Smooth muscle cell (in vitro differentiated cells): ENCODE data around the gene PPIF. TPM values are rescaled to one million over a fixed set of nuclear protein-coding genes. Genes with fewer than 3 reads are reported as not detected.

ENCODE experiments used
- DNase-seq: peaks from one replicate; lab custom pipeline; 2025; ENCODE audit not compliant: unreplicated experiment; lab: John Stamatoyannopoulos, UW
- H2AFZ ChIP-seq: fragments of 200-600 bp; sonication (generic); 2 replicates; pipeline ENCODE4 v1.6.0; 2016; ENCODE audit warnings: antibody characterized with exemption, low read depth, mild to moderate bottlenecking
- H3F3A ChIP-seq: fragments of 200-600 bp; sonication (generic); 2 replicates; pipeline ENCODE4 v1.6.0; 2017; ENCODE audit warnings: antibody characterized with exemption, low read depth
- H3K27ac ChIP-seq: fragments of 200-600 bp; sonication (generic); 2 replicates; pipeline ENCODE4 v1.5.1; 2016; ENCODE audit warnings: low read depth, mild to moderate bottlenecking
- H3K27me3 ChIP-seq: fragments of 200-600 bp; sonication (generic); 2 replicates; pipeline ENCODE4 v1.6.1; 2016; ENCODE audit warnings: low read depth, mild to moderate bottlenecking
- H3K36me3 ChIP-seq: fragments of 200-600 bp; sonication (generic); 2 replicates; pipeline ENCODE4 v1.5.1; 2016; ENCODE audit warnings: low read depth
- H3K4me1 ChIP-seq: fragments of 200-600 bp; sonication (generic); 2 replicates; pipeline ENCODE4 v1.5.1; 2016; ENCODE audit warnings: low read depth
- H3K4me2 ChIP-seq: fragments of 200-600 bp; sonication (generic); 2 replicates; pipeline ENCODE4 v1.6.0; 2016; ENCODE audit warnings: mild to moderate bottlenecking
- H3K4me3 ChIP-seq: fragments of 200-600 bp; sonication (generic); 2 replicates; pipeline ENCODE4 v1.5.1; 2016; ENCODE audit warnings: mild to moderate bottlenecking
- H3K79me2 ChIP-seq: fragments of 200-600 bp; sonication (generic); 2 replicates; pipeline ENCODE4 v1.6.0; 2016; ENCODE audit warnings: low read depth, mild to moderate bottlenecking
- H3K9ac ChIP-seq: fragments of 200-600 bp; sonication (generic); 2 replicates; pipeline ENCODE4 v1.6.0; 2016; ENCODE audit warnings: low read depth
- H3K9me3 ChIP-seq: fragments of 200-600 bp; sonication (generic); replicated peaks from 2 replicates; pipeline ENCODE4 v1.5.1; 2016; ENCODE audit warnings: low read depth
- H4K20me1 ChIP-seq: fragments of 200-600 bp; sonication (generic); 2 replicates; pipeline ENCODE4 v1.6.0; 2016; ENCODE audit warnings: low read depth
- CTCF ChIP-seq: fragments of 200-600 bp; sonication (generic); IDR thresholded peaks from 2 replicates; pipeline ENCODE4 v1.5.1; 2017; ENCODE audit warnings: borderline replicate concordance, mild to moderate bottlenecking, antibody characterized with exemption; ENCODE audit not compliant: insufficient read depth, poor library complexity, severe bottlenecking
- WGBS: methylation state at CpG from one replicate; pipeline ENCODE4 v1.1.7; 2016; ENCODE audit warnings: low lambda C conversion rate; 5-methylcytosine and 5-hydroxymethylcytosine counted together
- polyA plus RNA-seq: library from polyadenylated mRNA; unstranded; fragments of >200 nt; fragmentation: Nextera tagmentation; extraction: Ambion mirVana; gene quantifications from 2 replicates; pipeline ENCODE4 v1.2.1, GENCODE V29; 2016
- total RNA-seq: library from RNA; depleted of rRNA; stranded (reverse); fragments of >200 nt; gene quantifications from 2 replicates; pipeline ENCODE4 v1.2.3, GENCODE V29; 2014

The PPIF gene
- total and polyA plus RNA-seq, 2 experiments from 2014 or later: 24.3 to 29.7 TPM

GRCh38 chr10:79308016-79308415 lies 39.3 kb upstream of the PPIF start:
- Histone ChIP-seq H3K79me2 (no peaks in the 10 kb centered on the region), H3K4me2 (no peak overlapping the region), H3K27ac (no peak overlapping the region), H2AFZ (no peak overlapping the region), H3K9me3 (no peaks in the 10 kb centered on the region), H3K36me3 (peaks cover 14% of the 10 kb centered on the region), H4K20me1 (peaks cover 7% of the 10 kb centered on the region), H3K9ac (no peak overlapping the region), H3K4me3 (no peak overlapping the region), H3K4me1 (no peaks in the 10 kb centered on the region), H3K27me3 (no peaks in the 10 kb centered on the region), H3F3A (no peaks in the 10 kb centered on the region)
- 92% methylated on average over 7 of the region's 7 CpGs for WGBS
- no peak for DNase-seq
- no peak for TF ChIP-seq CTCF

GRCh38 chr10:79308969-79309665 lies 38.2 kb upstream of the PPIF start:
- Histone ChIP-seq H3K27me3 (no peaks in the 10 kb centered on the region), H3K4me3 (no peak overlapping the region), H3K27ac (no peak overlapping the region), H3K4me1 (no peaks in the 10 kb centered on the region), H3K9me3 (no peaks in the 10 kb centered on the region), H2AFZ (no peak overlapping the region), H3K79me2 (no peaks in the 10 kb centered on the region), H3K4me2 (no peak overlapping the region), H3F3A (no peaks in the 10 kb centered on the region), H3K9ac (no peak overlapping the region), H3K36me3 (peaks cover 14% of the 10 kb centered on the region), H4K20me1 (peaks cover 6% of the 10 kb centered on the region)
- TF ChIP-seq CTCF: no peak
- no peak for DNase-seq
- 95% methylated on average over 14 of the region's 14 CpGs for WGBS

- H3K4me3 ChIP-seq: no peak overlapping the region
- no peak for TF ChIP-seq CTCF
- H2AFZ ChIP-seq: no peak overlapping the region
- H3K27me3 ChIP-seq: no peaks in the 10 kb centered on the region
- H3K36me3 ChIP-seq: peaks cover 14% of the 10 kb centered on the region
- H3K4me1 ChIP-seq: no peaks in the 10 kb centered on the region
- WGBS: 96% methylated on average over 27 of the region's 29 CpGs
- no peaks in the 10 kb centered on the region for H3K9me3 ChIP-seq
- H3F3A ChIP-seq: no peaks in the 10 kb centered on the region
- H3K79me2 ChIP-seq: no peaks in the 10 kb centered on the region
- H3K9ac ChIP-seq: no peak overlapping the region
- no peak overlapping the region for H3K27ac ChIP-seq
- no peak for DNase-seq
- H3K4me2 ChIP-seq: no peak overlapping the region
- no peaks in the 10 kb centered on the region for H4K20me1 ChIP-seq
These were observed 36.9 kb upstream of the PPIF start for GRCh38 chr10:79310200-79310865.
